ENCODE results near the gene MAML3.

DNA sequence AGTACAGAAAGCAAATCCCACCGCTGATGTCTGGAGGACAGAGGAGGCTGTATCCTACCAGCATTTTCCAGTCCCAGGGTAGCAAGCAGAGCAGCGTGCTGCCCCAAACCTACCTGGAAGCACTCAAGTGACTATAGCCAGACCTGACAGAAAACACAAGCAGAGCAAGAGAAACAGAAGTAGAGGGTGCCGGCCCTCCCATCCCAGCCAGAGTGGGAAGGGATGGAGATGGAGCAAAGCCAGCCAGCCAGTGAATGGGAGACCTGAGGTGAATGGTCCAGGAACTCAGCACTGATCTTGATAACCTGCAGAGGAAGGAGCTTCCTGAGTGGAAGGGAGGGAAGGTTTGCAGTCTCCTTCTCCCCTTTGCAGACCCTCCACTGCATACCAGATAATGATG lies 185.2 kb downstream of the MAML3 start:
- no peak for TF ChIP-seq BHLHE40 (IDR thresholded peaks at IDR 0.05; ENCODE audit: borderline replicate concordance)
- no peak for TF ChIP-seq ZNF384 (IDR thresholded peaks at IDR 0.05)
- TF ChIP-seq HDGF (IDR thresholded peaks at IDR 0.05; ENCODE audit: borderline replicate concordance) = no peak
- TF ChIP-seq CTBP1 (IDR thresholded peaks at IDR 0.05; ENCODE audit: borderline replicate concordance) = no peak
- TF ChIP-seq FOXM1 (IDR thresholded peaks at IDR 0.05; ENCODE audit: borderline replicate concordance) = no peak
- TF ChIP-seq, protein P1, sequence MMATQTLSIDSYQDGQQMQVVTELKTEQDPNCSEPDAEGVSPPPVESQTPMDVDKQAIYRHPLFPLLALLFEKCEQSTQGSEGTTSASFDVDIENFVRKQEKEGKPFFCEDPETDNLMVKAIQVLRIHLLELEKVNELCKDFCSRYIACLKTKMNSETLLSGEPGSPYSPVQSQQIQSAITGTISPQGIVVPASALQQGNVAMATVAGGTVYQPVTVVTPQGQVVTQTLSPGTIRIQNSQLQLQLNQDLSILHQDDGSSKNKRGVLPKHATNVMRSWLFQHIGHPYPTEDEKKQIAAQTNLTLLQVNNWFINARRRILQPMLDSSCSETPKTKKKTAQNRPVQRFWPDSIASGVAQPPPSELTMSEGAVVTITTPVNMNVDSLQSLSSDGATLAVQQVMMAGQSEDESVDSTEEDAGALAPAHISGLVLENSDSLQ (IDR thresholded peaks at IDR 0.05) = no peak
- TF ChIP-seq SUZ12 (IDR thresholded peaks at IDR 0.05) = no peak
- no peak for TF ChIP-seq ELF4 (IDR thresholded peaks at IDR 0.05)
- no peak for TF ChIP-seq LEF1 (IDR thresholded peaks at IDR 0.05; ENCODE audit: borderline replicate concordance)
- TF ChIP-seq FOXA1 (IDR thresholded peaks at IDR 0.05) = no peak
